G401.6 (cell line): ENCODE results near the gene USP36.

ENCODE experiments used
- FAIRE-seq: peaks from 2 replicates; lab custom pipeline; 2012; peaks lifted over from hg19 to GRCh38; lab: Jason Lieb, UNC

USP36 gene

GRCh38 chr17:78812855-78813254 lies 27.8 kb downstream of the USP36 start:
- no peak for FAIRE-seq

DNA sequence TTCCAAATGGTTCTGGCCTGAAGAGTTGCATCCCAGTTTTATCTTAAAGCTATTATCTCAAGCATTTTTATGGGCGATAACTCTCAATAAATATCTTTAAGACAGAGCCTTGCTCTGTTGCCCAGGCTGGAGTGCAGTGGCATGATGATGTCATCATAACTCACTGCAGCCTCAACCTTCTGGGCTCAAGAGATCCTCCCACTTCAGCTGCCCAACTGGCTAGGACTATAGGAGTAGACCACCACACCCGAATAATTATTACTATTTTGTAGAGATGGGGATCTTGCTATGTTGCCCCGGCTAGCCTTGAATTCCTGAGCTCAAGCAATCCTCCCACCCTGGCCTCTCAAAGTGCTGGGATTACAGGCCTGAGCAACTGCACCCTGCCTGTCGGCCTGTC lies 32.5 kb downstream of the USP36 start:
- FAIRE-seq, result no peak

- no peak for FAIRE-seq
These were observed 34.2 kb downstream of the USP36 start for GRCh38 chr17:78806451-78806850.

- FAIRE-seq, result no peak
These were observed 35.3 kb downstream of the USP36 start for GRCh38 chr17:78805301-78805700.

- FAIRE-seq, result no peak
These were observed 35.8 kb downstream of the USP36 start for GRCh38 chr17:78804777-78805176.

GRCh38 chr17:78803186-78803845 lies 37.3 kb downstream of the USP36 start:
- FAIRE-seq, result no peak

DNA sequence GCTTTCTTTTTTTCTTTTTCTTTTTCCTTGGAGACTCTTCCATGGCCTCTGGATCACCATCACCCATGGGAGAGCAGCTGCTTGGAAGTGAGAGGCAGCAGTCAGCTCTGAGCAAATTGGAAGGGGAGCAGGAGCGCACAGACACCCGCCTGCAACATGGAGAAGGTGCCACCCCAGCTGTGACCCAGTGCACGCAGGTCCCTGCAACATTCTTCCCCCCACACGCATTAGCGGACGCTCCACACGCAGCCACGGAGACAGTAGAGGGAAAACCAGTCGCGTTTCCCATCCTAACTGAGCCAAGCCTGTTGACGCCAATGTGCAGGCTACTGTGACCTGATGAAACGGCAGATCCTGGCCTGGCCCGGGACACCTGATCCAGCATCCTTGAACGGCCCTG lies 38.2 kb downstream of the USP36 start:
- FAIRE-seq, result no peak

GRCh38 chr17:78802008-78802407 lies 38.6 kb downstream of the USP36 start:
- no peak for FAIRE-seq

DNA sequence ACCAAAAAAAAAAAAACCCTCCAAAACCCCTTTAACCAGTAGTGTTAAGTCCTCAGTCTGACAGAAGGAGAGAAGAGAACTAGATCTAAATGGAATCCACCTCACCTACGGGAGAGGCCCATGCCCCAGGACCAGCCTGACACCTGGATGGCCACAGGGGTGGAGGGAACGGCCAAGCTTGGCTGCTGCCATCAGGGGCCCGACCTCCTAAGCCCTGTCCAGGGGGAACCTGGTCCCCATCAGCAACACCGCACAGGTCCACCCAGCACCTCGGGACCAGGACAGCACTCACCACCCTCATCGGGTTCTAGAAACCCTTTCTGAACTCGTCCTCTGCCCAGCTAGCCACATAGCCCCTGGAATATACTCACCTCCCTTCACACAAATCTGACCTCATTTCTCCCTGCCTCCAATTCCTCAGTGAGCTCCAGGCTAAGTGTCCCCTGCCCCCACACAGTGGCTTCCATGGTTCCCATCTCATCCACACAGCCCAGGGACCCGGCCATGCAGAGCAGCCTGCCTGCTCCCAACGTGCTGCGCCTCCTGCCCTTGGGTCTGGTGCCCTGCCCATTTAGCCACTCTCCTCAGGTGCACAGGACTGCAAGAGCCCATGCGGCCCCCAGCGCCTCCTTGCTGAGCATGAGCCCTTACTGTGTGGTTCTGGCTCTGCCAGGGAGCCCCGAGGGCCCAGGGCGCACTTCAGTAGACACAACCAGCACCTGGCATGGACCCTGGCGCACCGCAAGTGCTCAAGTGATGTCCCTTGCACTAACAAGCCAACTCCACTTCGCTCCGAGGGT lies 40.3 kb downstream of the USP36 start:
- FAIRE-seq, result no peak

DNA sequence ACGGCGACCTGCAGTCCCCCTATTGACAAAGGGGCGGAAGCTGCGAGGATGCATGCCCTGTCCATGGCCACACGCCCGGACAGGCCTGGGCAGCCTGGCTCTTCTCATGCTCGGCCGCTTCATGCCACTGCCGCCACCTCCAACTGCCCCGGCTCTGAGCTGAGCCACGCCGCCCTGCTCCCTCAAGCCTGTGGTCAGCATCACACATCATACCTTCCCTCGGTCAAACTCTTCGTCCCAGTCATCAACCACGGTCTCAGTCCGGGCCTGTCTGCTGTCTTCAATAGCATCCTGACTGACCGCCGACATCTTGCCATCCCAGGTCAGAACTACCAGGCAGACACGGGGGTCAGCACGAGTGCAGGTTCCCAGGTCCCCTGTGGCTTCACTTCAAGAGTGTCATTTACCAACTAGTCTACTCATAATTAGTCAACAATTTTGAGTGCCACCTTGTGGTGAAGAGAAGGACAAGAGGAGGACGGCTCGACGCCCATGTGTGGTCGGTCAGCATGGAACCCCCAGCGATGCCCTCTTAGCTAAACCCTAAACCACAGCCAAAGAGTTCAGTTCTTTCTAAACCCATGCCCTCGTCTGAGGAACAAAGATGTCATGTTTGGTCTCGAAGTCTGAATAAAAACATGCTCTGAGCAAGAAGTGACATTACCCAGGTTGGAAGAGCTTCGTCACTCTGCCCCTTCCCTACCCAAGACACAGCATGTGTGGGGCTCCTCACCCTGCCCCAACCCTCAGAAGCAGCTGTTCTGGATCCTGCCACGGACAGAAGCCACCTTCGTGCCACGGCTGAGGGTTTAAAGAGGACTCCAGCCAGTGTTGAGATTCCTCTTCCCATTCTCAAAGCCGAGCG lies 41.7 kb downstream of the USP36 start:
- FAIRE-seq, result no peak

- FAIRE-seq, result no peak
These were observed 42.7 kb downstream of the USP36 start for GRCh38 chr17:78797691-78798585.

DNA sequence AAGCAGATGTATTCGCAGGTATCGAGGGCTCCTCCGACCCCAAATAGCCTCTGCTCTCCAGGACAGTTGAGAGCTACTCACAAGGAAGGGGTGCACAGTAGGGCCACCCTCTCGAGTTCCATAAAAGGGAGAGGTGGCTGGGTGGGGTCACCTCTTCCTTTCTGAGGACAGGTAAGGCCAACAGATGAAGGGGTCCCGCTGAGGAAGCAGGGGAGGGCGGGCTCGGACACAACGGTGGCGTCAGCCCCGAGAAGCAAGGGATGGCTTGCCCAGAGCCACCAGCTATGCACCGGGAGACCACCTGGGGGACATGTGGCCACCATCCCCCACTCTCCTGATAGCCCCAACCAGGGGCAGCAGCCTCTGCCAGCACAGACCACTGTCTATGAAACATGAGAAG lies 43.4 kb downstream of the USP36 start:
- FAIRE-seq, result no peak

- FAIRE-seq, result no peak
These were observed 44.1 kb downstream of the USP36 start for GRCh38 chr17:78796517-78796900.

GRCh38 chr17:78795861-78796516 lies 44.6 kb downstream of the USP36 start:
- no peak for FAIRE-seq

DNA sequence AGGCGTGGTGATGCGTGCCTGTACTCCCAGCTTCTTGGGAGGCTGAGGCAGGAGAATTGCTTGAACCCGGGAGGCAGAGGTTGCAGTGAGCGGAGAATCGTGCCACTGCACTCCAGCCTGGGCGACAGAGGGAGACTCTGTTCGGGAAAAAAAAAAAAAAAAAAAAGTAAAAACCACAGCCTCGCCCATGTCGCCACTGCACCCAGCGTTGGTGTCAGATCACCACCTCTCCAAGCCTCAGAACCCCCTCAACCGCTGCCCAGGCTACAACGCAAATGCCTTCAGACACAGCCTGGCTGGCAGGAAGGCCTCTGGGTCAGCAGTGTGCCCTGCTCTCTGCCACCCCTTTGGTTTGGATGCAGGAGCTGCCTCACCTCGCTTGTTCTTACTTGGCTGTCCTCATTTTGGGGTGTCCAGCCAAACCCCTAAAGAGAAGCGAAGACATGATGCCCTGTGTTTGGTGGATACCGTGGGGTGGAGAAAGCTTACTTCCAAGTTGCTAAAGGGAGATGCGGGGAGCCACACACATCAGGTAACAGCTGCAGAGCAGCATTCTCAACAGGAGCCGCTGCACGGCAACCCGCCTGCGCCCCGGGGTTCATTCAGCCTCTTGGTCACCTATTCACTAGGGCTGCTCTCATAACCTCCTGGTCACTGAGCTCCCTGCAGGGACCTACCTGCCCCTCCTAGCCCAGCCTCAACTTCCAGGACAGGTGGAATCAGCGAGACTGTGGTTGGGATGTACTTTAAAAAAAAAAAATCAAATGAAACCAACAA lies 45.6 kb downstream of the USP36 start:
- no peak for FAIRE-seq

- no peak for FAIRE-seq
These were observed 46.2 kb downstream of the USP36 start for GRCh38 chr17:78794399-78794798.

- no peak for FAIRE-seq
These were observed 46.6 kb downstream of the USP36 start for GRCh38 chr17:78793968-78794367.

GRCh38 chr17:78793415-78793814 lies 47.2 kb downstream of the USP36 start:
- no peak for FAIRE-seq

GRCh38 chr17:78791840-78792709 lies 48.5 kb downstream of the USP36 start:
- no peak for FAIRE-seq

- FAIRE-seq, result no peak
These were observed 50.1 kb downstream of the USP36 start for GRCh38 chr17:78790552-78790951.
